Memory B cell (primary cell): Measurements from ENCODE around the gene IGFLR1.

Experiments
- ATAC-seq: fragments of 150-1000 bp; cut with Tn5 transposase; 2 replicates; pipeline ENCODE4 v1.10.0; 2021; ENCODE audit warnings: low read depth, mild to moderate bottlenecking, moderate library complexity
- DNase-seq, 2 donors: peaks; one replicate each; pipeline ENCODE4 v3.0.0; 2022; ENCODE audit warnings: low spot score in 2 of 2
- H3K27ac Mint-ChIP-seq: one replicate; pipeline ENCODE4 v1.8.0; 2022; ENCODE audit warnings: mild to moderate bottlenecking, moderate library complexity, mixed read lengths
- H3K27me3 Mint-ChIP-seq: one replicate; pipeline ENCODE4 v1.8.0; 2022; ENCODE audit warnings: mixed read lengths
- H3K36me3 Mint-ChIP-seq: one replicate; pipeline ENCODE4 v1.8.0; 2022; ENCODE audit warnings: mild to moderate bottlenecking, mixed read lengths
- H3K4me1 Mint-ChIP-seq: one replicate; pipeline ENCODE4 v1.8.0; 2022; ENCODE audit warnings: mixed read lengths
- H3K4me3 Mint-ChIP-seq: one replicate; pipeline ENCODE4 v1.8.0; 2022; ENCODE audit warnings: mild to moderate bottlenecking, moderate library complexity, mixed read lengths
- H3K9me3 Mint-ChIP-seq: one replicate; pipeline ENCODE4 v1.8.0; 2022; ENCODE audit warnings: mixed read lengths

IGFLR1 gene

GRCh38 chr19:35723671-35724070 lies 18.6 kb downstream of the IGFLR1 start:
- Mint-ChIP-seq H3K4me1 (peaks cover 14% of the 10 kb centered on the region), H3K36me3 (peaks cover 42% of the 10 kb centered on the region), H3K4me3 (no peak overlapping the region), H3K27ac (no peak overlapping the region), H3K9me3 (no peaks in the 10 kb centered on the region), H3K27me3 (no peaks in the 10 kb centered on the region)
- ATAC-seq, result no peak
- no peak for DNase-seq

DNA sequence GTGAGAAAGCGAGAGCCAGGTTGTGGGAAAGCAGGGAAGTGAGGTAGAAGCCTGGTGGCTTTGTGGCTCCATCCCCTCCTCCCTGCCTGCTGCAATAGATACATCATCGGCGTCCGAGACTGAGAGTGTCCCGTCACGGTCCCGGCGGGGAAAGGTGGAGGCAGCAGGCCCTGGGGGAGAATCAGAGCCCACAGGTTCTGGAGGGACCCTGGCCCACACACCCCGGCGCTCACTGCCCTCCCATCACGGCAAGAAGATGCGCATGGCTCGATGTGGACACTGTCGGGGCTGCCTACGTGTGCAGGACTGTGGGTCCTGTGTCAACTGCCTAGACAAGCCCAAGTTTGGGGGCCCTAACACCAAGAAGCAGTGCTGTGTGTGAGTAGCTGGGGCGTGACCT lies 19.4 kb downstream of the IGFLR1 start:
- H3K9me3 Mint-ChIP-seq, result no peaks in the 10 kb centered on the region
- DNase-seq (no peak), ATAC-seq (no peak)
- H3K36me3 Mint-ChIP-seq, result peaks cover 35% of the 10 kb centered on the region
- H3K27me3 Mint-ChIP-seq, result no peaks in the 10 kb centered on the region
- H3K4me1 Mint-ChIP-seq, result peaks cover 14% of the 10 kb centered on the region
- no peak overlapping the region for H3K4me3 Mint-ChIP-seq
- H3K27ac Mint-ChIP-seq, result no peak overlapping the region

- no peak for DNase-seq
- Mint-ChIP-seq H3K4me1 (peaks cover 14% of the 10 kb centered on the region), H3K4me3 (no peak overlapping the region)
Observed at GRCh38 chr19:35722461-35722860, 19.8 kb downstream of the IGFLR1 start.

DNA sequence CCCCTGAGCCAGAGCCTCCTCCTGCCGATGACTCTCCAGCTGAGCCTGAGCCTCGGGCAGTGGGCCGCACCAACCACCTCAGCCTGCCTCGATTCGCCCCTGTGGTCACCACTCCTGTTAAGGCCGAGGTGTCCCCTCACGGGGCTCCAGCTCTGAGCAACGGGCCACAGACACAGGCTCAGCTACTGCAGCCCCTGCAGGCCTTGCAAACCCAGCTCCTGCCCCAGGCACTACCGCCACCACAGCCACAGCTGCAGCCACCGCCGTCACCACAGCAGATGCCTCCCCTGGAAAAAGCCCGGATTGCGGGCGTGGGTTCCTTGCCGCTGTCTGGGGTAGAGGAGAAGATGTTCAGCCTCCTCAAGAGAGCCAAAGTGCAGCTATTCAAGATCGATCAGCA lies 20.9 kb downstream of the IGFLR1 start:
- no peak for DNase-seq
- H3K4me3 Mint-ChIP-seq, result no peak overlapping the region
- H3K36me3 Mint-ChIP-seq, result peaks cover 34% of the 10 kb centered on the region
- H3K27me3 Mint-ChIP-seq, result no peaks in the 10 kb centered on the region
- H3K9me3 Mint-ChIP-seq, result no peaks in the 10 kb centered on the region
- peaks cover 17% of the 10 kb centered on the region for H3K4me1 Mint-ChIP-seq
- ATAC-seq, result no peak
- H3K27ac Mint-ChIP-seq, result no peak overlapping the region

More at GRCh38 chr19:35722461-35722860, 19.8 kb downstream of the IGFLR1 start:
- no peak overlapping the region for H3K27ac Mint-ChIP-seq
- peaks cover 34% of the 10 kb centered on the region for H3K36me3 Mint-ChIP-seq
- H3K9me3 Mint-ChIP-seq, result no peaks in the 10 kb centered on the region
- H3K27me3 Mint-ChIP-seq, result no peaks in the 10 kb centered on the region
- no peak for ATAC-seq

DNA sequence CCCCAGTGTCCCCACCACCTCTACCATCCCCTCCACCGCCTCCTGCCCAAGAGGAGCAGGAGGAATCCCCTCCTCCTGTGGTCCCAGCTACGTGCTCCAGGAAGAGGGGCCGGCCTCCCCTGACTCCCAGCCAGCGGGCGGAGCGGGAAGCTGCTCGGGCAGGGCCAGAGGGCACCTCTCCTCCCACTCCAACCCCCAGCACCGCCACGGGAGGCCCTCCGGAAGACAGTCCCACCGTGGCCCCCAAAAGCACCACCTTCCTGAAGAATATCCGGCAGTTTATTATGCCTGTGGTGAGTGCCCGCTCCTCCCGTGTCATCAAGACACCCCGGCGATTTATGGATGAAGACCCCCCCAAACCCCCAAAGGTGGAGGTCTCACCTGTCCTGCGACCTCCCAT lies 21.6 kb downstream of the IGFLR1 start:
- H3K36me3 Mint-ChIP-seq, result peaks cover 27% of the 10 kb centered on the region
- H3K9me3 Mint-ChIP-seq, result no peaks in the 10 kb centered on the region
- H3K4me3 Mint-ChIP-seq, result no peak overlapping the region
- no peaks in the 10 kb centered on the region for H3K27me3 Mint-ChIP-seq
- H3K27ac Mint-ChIP-seq, result no peak overlapping the region
- H3K4me1 Mint-ChIP-seq, result peaks cover 16% of the 10 kb centered on the region
- no peak for ATAC-seq
- DNase-seq, result no peak

DNA sequence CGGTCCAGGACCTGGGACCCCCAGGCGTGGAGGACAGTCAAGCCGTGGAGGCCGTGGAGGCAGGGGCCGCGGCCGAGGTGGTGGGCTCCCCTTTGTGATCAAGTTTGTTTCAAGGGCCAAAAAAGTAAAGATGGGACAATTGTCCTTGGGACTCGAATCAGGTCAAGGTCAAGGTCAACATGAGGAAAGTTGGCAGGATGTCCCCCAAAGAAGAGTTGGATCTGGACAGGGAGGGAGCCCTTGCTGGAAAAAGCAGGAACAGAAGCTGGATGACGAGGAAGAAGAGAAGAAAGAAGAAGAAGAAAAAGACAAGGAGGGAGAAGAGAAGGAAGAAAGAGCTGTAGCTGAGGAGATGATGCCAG lies 22.1 kb downstream of the IGFLR1 start:
- ATAC-seq, result no peak
- no peaks in the 10 kb centered on the region for H3K27me3 Mint-ChIP-seq
- H3K9me3 Mint-ChIP-seq, result no peaks in the 10 kb centered on the region
- no peak overlapping the region for H3K4me3 Mint-ChIP-seq
- peaks cover 16% of the 10 kb centered on the region for H3K4me1 Mint-ChIP-seq
- DNase-seq, result no peak
- no peak overlapping the region for H3K27ac Mint-ChIP-seq
- peaks cover 25% of the 10 kb centered on the region for H3K36me3 Mint-ChIP-seq

DNA sequence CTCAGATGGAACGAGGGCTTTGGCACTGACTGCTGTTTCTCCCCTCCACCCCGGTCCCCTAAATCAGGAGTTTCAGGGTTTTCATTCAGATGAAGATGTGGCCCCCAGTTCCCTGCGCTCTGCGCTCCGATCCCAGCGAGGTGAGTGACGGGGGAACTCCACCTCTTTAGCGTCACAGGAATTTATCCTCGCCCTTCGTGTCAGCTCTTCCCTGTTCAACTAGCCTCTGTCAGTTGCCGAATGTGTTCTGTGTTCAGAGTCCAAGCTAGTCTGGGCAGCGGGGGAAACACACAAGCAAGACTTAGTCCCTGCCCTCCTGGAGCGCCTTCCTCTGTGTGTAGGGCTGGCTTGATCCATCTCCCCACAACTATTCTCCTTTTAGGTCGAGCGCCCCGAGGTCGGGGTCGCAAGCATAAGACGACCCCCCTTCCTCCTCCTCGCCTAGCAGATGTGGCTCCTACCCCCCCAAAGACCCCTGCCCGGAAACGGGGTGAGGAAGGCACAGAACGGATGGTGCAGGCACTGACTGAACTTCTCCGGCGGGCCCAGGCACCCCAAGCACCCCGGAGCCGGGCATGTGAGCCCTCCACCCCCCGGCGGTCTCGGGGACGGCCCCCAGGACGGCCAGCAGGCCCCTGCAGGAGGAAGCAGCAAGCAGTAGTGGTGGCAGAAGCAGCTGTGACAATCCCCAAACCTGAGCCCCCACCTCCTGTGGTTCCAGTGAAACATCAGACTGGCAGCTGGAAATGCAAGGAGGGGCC lies 22.7 kb downstream of the IGFLR1 start:
- peaks cover 21% of the 10 kb centered on the region for H3K4me1 Mint-ChIP-seq
- peaks cover 25% of the 10 kb centered on the region for H3K36me3 Mint-ChIP-seq
- no peaks in the 10 kb centered on the region for H3K27me3 Mint-ChIP-seq
- ATAC-seq (no peak), DNase-seq (no peak)
- H3K4me3 Mint-ChIP-seq, result peak overlapping the region; percentile 86
- H3K9me3 Mint-ChIP-seq, result no peaks in the 10 kb centered on the region
- H3K27ac Mint-ChIP-seq, result no peak overlapping the region

GRCh38 chr19:35718345-35719041 lies 23.8 kb downstream of the IGFLR1 start:
- ATAC-seq (no peak), DNase-seq (peak in 1 of 2 donors; percentile 56)
- Mint-ChIP-seq H3K36me3 (peaks cover 22% of the 10 kb centered on the region), H3K27ac (peak overlapping the region; percentile 72), H3K27me3 (no peaks in the 10 kb centered on the region), H3K9me3 (no peaks in the 10 kb centered on the region), H3K4me1 (peaks cover 32% of the 10 kb centered on the region), H3K4me3 (peak overlapping the region; percentile 86)

DNA sequence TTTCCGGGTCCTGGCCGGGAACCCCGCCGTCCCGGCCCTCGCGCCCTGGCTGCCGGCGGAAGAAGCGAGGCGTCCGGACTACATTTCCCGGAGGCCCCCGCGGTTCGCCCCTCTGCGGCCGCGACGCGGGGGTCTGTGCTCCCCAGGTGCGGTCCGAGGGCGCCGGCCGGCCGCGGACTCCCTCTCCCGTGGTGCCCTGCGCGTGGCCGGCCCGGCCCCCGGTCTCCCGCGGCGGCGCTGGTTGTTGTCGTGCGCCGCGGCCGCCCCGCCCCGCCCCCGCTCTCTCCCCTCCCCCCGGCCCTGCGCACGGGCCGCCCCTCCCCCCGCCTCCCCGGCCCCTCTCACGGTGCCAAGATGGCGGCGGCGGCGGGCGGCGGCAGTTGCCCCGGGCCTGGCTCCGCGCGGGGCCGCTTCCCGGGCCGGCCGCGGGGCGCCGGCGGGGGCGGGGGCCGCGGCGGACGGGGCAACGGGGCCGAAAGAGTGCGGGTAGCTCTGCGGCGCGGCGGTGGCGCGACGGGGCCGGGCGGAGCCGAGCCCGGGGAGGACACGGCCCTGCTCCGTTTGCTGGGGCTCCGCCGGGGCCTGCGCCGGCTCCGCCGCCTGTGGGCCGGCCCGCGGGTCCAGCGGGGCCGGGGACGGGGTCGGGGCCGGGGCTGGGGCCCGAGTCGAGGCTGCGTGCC lies 24.4 kb downstream of the IGFLR1 start, which contains the start of gene KMT2B:
TSS of gene KMT2B (plus strand) at position 339 of the 680 bp plus-strand sequence. CDS start at position 355, 16 bp downstream.
- H3K27ac Mint-ChIP-seq, result peak within 1 kb of the TSS; percentile 94
- H3K4me3 Mint-ChIP-seq, result peak within 1 kb of the TSS; percentile 92
- no peak for ATAC-seq
- H3K27me3 Mint-ChIP-seq, result no peaks in the 10 kb centered on the region
- DNase-seq, result no peak
- peaks cover 18% of the 10 kb centered on the region for H3K36me3 Mint-ChIP-seq
- H3K4me1 Mint-ChIP-seq, result peaks cover 37% of the 10 kb centered on the region
- H3K9me3 Mint-ChIP-seq, result no peaks in the 10 kb centered on the region

DNA sequence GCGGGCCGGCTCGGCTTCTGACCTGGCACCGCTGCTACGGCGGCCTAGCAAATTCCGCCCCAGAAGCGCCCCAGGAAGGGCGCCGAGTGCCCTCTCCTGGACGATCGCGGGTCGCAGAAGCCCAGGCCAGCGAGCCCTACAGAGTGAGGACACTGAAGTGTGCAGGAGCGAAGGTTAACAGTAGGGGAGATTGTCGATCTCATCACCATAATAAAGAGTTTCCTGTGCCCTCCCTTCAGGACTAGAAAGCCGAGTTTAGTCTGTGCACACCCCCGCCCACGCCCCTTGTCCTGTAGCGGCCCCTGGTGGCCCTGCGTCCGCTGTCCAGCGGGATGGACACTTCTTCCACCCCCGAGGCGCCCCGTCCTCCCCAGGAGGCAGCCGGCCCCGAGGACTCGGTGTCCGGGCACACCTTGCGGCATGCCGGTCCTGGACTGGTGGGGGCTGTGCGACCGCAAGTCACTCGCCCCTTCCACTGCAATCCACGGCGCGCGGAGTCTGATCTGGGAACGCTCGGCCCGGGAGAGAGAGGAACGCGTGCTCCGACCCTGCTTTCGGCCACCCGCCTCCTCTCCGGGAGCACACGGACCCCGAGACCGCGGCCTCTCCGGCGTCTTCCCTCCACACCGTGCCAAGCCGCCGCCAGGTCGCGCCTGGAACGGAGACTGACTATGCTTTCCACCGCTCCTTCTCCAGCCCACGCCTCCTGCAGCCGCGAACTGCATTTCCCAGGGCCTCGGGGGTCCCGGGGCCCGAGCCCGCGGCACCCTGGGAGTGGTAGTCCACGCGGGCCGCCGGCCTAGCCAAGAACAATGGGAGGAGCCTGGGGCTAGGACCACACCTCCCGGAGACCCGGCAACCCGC lies 25.2 kb downstream of the IGFLR1 start:
- H3K4me3 Mint-ChIP-seq, result peak overlapping the region; percentile 92
- peaks cover 12% of the 10 kb centered on the region for H3K36me3 Mint-ChIP-seq
- H3K27ac Mint-ChIP-seq, result peak overlapping the region; percentile 94
- H3K9me3 Mint-ChIP-seq, result no peaks in the 10 kb centered on the region
- H3K27me3 Mint-ChIP-seq, result no peaks in the 10 kb centered on the region
- peak; percentile 90 to 95 for DNase-seq
- ATAC-seq, result peak; percentile 70
- peaks cover 42% of the 10 kb centered on the region for H3K4me1 Mint-ChIP-seq

- no peaks in the 10 kb centered on the region for H3K9me3 Mint-ChIP-seq
- DNase-seq, result no peak
- peaks cover 6% of the 10 kb centered on the region for H3K36me3 Mint-ChIP-seq
- ATAC-seq, result no peak
- H3K4me3 Mint-ChIP-seq, result peak overlapping the region; percentile 92
- peak overlapping the region; percentile 94 for H3K27ac Mint-ChIP-seq
- no peaks in the 10 kb centered on the region for H3K27me3 Mint-ChIP-seq
- H3K4me1 Mint-ChIP-seq, result peaks cover 46% of the 10 kb centered on the region
Observed at GRCh38 chr19:35715981-35716800, 26.1 kb downstream of the IGFLR1 start.

DNA sequence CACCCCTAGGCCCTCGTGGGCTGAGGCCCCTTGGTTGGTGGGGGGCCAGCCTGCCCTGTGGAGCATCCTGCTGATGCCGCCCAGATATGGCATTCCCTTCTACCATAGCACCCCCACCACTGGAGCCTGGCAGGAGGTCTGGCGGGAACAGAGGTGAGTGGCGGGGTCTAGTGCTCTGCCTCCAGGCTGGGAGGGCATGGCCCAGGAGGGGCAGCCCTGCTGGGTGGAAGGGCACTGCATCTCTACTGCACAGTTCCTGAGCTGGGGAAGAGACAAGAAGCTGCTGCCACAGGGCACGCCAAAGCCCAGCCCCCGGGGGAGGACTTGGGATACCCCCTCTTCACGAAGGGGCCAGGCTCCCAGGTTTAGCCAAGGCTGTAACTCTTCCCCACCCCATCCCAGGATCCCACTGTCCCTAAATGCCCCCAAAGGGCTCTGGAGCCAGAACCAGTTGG lies 26.9 kb downstream of the IGFLR1 start:
- Mint-ChIP-seq H3K27me3 (no peaks in the 10 kb centered on the region), H3K4me1 (peaks cover 50% of the 10 kb centered on the region), H3K27ac (peak overlapping the region; percentile 94), H3K4me3 (peak overlapping the region; percentile 92), H3K36me3 (peaks cover 4% of the 10 kb centered on the region), H3K9me3 (no peaks in the 10 kb centered on the region)
- no peak for DNase-seq
- no peak for ATAC-seq
